ENCODE data around the gene KCNG3. TPM values are rescaled to one million over a fixed set of nuclear protein-coding genes. Genes with fewer than 3 reads are reported as not detected.

The KCNG3 gene
- total and polyA plus RNA-seq, 4 donors, result 0.27 to 5.2 (median 0.30) TPM

DNA sequence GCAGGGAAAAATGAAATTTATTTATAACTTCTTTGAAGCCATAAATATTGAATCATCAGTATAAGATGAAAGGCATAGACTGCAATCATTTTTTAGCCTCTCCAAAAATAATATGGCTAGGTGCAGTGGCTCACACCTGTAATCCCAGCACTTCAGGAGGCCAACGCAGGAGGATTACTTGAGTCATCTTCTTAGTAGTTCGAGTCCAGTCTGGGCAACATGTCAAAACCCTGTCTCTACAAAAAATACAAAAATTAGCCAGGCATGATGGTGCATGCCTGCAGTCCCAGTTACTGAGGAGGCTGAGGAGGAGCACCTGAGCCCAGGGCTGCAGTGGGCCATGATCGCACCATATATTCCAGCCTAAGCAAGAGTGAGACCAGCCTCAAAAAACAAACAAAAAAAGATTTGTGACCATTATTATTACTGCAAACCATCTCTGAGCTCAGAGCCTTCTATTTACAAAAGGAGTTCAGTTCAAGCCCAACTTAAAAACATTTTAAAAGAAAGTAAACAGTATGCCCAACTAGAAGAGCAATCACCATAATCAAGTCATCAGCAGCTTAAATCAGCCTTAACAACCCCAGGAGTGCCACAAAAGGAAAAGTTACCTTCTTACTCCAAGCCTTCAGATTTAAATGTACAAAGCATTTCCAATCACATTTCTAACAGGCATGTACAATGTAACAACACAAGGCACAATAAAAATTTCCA lies 37.5 kb downstream of the KCNG3 start:
- no peaks in the 10 kb centered on the region for H3K4me1 ChIP-seq (ENCODE audit: control insufficient read depth, insufficient read depth, low read length)
- H3K9me3 ChIP-seq (ENCODE audit: control insufficient read depth, insufficient read depth, low read length), result no peaks in the 10 kb centered on the region
- H3K36me3 ChIP-seq (ENCODE audit: control insufficient read depth, insufficient read depth, low read length), result no peaks in the 10 kb centered on the region
- H3K27ac ChIP-seq (ENCODE audit: low read depth, low read length), result no peak overlapping the region
- peak in 1 of 6 donors; percentile 58 for DNase-seq (ENCODE audit: low read depth in 4 of 6, low spot score in 6 of 6)
- no peaks in the 10 kb centered on the region for H3K27me3 ChIP-seq (ENCODE audit: control insufficient read depth, insufficient read depth, low read length)
- no peak overlapping the region for H3K4me3 ChIP-seq (ENCODE audit: low read depth, low read length)
- 100% methylated on average over 1 of the region's 3 CpGs for WGBS (ENCODE audit: insufficient coverage)

DNA sequence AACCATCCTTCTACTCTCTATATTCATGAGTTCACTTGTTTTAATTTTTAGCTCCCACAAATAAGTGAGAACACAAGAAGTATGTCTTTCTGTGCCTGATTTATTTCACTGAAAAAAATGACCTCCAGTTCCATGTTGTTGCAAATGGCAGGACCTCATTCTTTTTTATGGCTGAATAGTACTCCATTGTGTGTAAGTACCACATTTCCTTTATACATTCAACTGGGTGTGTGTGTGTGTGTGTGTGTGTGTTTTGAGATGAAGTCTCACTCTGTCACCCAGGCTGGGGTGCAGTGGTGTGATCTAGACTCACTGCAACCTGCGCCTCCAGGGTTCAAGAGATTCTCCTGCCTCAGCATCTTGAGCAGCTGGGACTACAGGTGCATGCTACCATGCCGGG lies 41.2 kb downstream of the KCNG3 start:
- no peaks in the 10 kb centered on the region for H3K36me3 ChIP-seq (ENCODE audit: control insufficient read depth, insufficient read depth, low read length)
- H3K27me3 ChIP-seq (ENCODE audit: control insufficient read depth, insufficient read depth, low read length), result no peaks in the 10 kb centered on the region

DNA sequence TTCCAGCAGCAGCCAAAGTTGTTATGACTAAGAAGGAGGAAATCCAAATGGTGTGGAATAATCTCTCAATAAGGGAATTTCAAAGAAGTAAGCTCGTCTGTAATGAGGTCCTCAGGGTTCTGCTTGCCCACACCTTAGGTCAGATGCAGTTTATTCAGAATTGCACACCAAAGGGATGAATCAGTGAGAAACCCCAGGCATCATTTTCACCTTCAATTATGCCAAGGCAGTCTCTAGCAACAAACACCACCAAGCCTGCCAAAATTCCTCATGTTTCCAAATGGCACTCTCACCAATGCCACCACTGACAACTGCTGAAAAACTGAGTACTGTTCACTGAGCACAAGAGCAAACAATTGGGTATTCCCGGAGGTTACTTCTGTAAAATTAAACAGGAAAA lies 43.6 kb downstream of the KCNG3 start:
- H3K27ac ChIP-seq (ENCODE audit: low read depth, low read length), result no peak overlapping the region
- no peaks in the 10 kb centered on the region for H3K27me3 ChIP-seq (ENCODE audit: control insufficient read depth, insufficient read depth, low read length)
- 40% methylated on average over 1 of the region's 2 CpGs for WGBS (ENCODE audit: insufficient coverage)
- no peak overlapping the region for H3K4me3 ChIP-seq (ENCODE audit: low read depth, low read length)
- peak in 1 of 6 donors; percentile 40 for DNase-seq (ENCODE audit: low read depth in 4 of 6, low spot score in 6 of 6)
- H3K36me3 ChIP-seq (ENCODE audit: control insufficient read depth, insufficient read depth, low read length), result no peaks in the 10 kb centered on the region
- no peaks in the 10 kb centered on the region for H3K9me3 ChIP-seq (ENCODE audit: control insufficient read depth, insufficient read depth, low read length)
- no peaks in the 10 kb centered on the region for H3K4me1 ChIP-seq (ENCODE audit: control insufficient read depth, insufficient read depth, low read length)

More for the DNA sequence above, 41.2 kb downstream of the KCNG3 start:
- Histone ChIP-seq H3K4me1 (ENCODE audit: control insufficient read depth, insufficient read depth, low read length) (no peaks in the 10 kb centered on the region), H3K9me3 (ENCODE audit: control insufficient read depth, insufficient read depth, low read length) (no peaks in the 10 kb centered on the region), H3K4me3 (ENCODE audit: low read depth, low read length) (no peak overlapping the region), H3K27ac (ENCODE audit: low read depth, low read length) (no peak overlapping the region)
- WGBS (ENCODE audit: insufficient coverage), result 100% methylated on average over 2 of the region's 2 CpGs
- no peak for DNase-seq (ENCODE audit: low read depth in 4 of 6, low spot score in 6 of 6)

DNA sequence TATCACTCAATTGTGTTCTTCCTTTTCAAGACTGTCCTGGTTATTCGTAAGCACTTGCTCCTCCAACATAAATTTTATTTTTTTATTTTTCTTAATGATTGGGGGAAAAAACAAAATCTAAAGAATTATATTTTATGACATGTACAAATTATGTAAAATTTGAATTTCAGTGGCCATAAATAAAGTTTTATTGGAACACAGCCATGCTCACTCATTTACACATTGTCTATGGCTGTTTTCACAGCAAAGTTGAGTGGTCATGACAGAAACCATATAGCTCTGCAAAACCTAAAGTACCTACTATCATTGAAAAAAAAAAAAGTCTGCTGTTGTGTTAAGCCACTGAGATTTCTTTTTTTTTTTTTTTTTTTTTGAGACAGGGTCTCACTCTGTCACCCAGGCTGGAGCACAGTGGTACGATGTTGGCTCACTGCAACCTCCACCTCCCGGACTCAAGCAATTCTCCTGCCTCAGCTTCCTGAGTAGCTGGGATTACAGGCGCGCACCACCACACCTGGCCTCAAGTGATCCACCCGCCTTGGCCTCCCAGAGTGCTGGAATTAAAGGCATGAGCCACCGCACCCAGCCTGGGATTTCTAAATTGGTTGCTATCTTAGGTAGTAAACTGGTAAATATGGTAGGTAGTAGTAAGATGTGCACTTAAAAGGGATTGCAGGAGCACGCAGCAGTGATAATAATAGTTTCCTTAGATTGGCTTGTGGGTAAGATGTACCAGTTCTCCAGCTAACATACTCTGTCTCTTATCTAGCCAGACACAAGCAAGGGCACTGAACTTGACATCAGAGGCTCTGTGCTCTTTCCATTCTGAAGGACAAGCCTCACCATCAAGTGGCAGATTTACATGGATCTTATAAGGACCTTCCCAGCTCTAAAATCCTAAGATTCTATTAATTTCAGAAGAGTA lies 44.4 kb downstream of the KCNG3 start:
- DNase-seq (ENCODE audit: low read depth in 4 of 6, low spot score in 6 of 6), result no peak
- Histone ChIP-seq H3K27me3 (ENCODE audit: control insufficient read depth, insufficient read depth, low read length) (no peaks in the 10 kb centered on the region), H3K4me3 (ENCODE audit: low read depth, low read length) (no peak overlapping the region), H3K9me3 (ENCODE audit: control insufficient read depth, insufficient read depth, low read length) (no peaks in the 10 kb centered on the region), H3K4me1 (ENCODE audit: control insufficient read depth, insufficient read depth, low read length) (no peaks in the 10 kb centered on the region), H3K27ac (ENCODE audit: low read depth, low read length) (no peak overlapping the region), H3K36me3 (ENCODE audit: control insufficient read depth, insufficient read depth, low read length) (no peaks in the 10 kb centered on the region)
- WGBS (ENCODE audit: insufficient coverage), result 97% methylated on average over 6 of the region's 8 CpGs

DNA sequence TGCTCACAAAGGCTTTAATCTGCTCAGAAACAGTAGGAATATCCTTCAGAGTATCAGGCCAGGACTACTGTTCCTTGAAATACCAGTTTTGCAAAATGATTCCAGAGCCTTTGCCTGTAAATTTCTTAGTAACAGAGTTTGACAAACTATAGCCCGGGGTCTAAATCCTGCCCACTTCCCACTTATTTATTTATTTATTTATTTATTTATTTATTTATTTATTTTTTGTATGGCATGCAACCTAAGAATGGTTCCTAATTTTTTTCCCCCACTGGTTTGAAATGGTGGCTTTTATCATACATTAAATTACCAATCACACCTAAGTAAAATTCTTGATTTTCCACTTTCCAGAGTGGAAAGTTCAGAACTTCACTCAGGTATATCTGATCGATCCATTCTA lies 45.6 kb downstream of the KCNG3 start:
- 100% methylated on average over 1 of the region's 2 CpGs for WGBS (ENCODE audit: insufficient coverage)
- Histone ChIP-seq H3K27me3 (ENCODE audit: control insufficient read depth, insufficient read depth, low read length) (no peaks in the 10 kb centered on the region), H3K27ac (ENCODE audit: low read depth, low read length) (no peak overlapping the region), H3K4me1 (ENCODE audit: control insufficient read depth, insufficient read depth, low read length) (no peaks in the 10 kb centered on the region), H3K9me3 (ENCODE audit: control insufficient read depth, insufficient read depth, low read length) (no peaks in the 10 kb centered on the region), H3K4me3 (ENCODE audit: low read depth, low read length) (no peak overlapping the region), H3K36me3 (ENCODE audit: control insufficient read depth, insufficient read depth, low read length) (no peaks in the 10 kb centered on the region)
- DNase-seq (ENCODE audit: low read depth in 4 of 6, low spot score in 6 of 6), result no peak

DNA sequence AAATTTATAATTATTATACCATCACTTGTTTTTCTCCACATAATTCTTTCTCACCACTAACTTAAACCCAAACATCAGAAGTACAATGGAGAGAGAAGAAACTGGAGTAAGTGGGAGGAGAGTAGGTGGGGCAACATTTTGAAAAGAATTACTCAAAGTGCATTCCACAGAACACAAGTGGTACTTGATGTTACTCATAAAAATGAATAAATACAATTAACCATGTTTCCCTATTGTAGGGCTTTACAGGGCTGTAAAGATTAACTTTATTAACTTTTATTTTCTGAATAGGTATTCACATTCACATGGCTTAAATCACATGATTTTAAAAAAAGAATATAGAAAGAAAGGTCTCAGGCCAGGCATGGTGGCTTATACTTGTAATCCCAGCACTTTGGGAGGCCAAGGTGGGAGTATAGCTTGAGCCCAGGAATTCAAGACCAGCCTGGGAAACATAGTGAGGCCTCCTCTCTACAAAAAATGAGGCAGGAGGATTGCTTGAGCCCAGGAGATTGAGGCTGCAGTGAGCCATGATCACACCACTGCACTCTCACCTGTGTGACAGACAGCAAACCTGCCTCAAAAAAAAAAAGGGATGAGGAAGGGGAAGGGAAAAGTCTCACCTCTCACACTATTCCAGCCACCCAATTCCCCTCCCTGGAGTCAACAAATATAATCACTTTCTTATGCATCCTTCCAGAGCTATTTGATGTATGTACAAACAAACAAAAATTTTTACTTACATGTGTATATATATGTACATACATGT lies 47.1 kb downstream of the KCNG3 start:
- H3K4me3 ChIP-seq (ENCODE audit: low read depth, low read length), result no peak overlapping the region
- H3K27ac ChIP-seq (ENCODE audit: low read depth, low read length), result no peak overlapping the region
- H3K27me3 ChIP-seq (ENCODE audit: control insufficient read depth, insufficient read depth, low read length), result no peaks in the 10 kb centered on the region
- H3K4me1 ChIP-seq (ENCODE audit: control insufficient read depth, insufficient read depth, low read length), result no peaks in the 10 kb centered on the region
- H3K36me3 ChIP-seq (ENCODE audit: control insufficient read depth, insufficient read depth, low read length), result no peaks in the 10 kb centered on the region
- H3K9me3 ChIP-seq (ENCODE audit: control insufficient read depth, insufficient read depth, low read length), result no peaks in the 10 kb centered on the region
- DNase-seq (ENCODE audit: low read depth in 4 of 6, low spot score in 6 of 6), result no peak

DNA sequence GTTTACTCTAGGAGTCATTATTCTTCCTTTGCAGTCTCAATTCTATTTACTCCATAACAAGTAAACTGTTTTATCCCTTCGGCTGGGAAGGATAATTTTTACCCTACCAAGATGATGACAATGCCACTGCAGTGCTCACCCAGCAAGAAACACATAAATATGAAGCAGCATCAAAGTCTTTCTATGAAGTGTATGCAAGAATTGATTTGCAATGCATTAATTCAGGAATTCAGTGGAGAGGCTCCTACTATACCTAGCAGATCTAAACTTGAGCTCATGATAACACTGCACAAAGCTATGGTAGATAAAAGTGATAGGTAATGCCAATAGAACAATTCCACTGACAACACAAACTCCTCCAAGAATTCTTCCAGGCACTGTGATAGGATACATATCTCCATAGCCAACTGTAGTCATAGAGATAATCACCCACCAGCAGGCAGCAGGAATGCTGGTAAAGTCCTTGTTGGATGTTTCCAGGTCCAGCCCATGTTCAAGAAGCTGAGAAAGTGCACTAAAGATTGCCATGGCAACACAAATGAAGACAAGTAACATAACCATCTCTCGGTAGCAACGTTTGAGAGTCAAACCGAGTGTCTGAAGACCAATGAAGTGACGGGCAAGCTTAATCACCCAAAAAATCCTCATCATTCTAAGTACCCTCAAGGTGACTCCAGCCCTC lies 49.9 kb downstream of the KCNG3 start:
- no peaks in the 10 kb centered on the region for H3K36me3 ChIP-seq (ENCODE audit: control insufficient read depth, insufficient read depth, low read length)
- no peaks in the 10 kb centered on the region for H3K27me3 ChIP-seq (ENCODE audit: control insufficient read depth, insufficient read depth, low read length)
- no peak overlapping the region for H3K27ac ChIP-seq (ENCODE audit: low read depth, low read length)
- H3K4me3 ChIP-seq (ENCODE audit: low read depth, low read length), result no peak overlapping the region
- DNase-seq (ENCODE audit: low read depth in 4 of 6, low spot score in 6 of 6), result peak in 1 of 6 donors; percentile 58
- H3K9me3 ChIP-seq (ENCODE audit: control insufficient read depth, insufficient read depth, low read length), result no peaks in the 10 kb centered on the region
- H3K4me1 ChIP-seq (ENCODE audit: control insufficient read depth, insufficient read depth, low read length), result no peaks in the 10 kb centered on the region
- WGBS (ENCODE audit: insufficient coverage), result 28% methylated on average over 4 of the region's 5 CpGs

DNA sequence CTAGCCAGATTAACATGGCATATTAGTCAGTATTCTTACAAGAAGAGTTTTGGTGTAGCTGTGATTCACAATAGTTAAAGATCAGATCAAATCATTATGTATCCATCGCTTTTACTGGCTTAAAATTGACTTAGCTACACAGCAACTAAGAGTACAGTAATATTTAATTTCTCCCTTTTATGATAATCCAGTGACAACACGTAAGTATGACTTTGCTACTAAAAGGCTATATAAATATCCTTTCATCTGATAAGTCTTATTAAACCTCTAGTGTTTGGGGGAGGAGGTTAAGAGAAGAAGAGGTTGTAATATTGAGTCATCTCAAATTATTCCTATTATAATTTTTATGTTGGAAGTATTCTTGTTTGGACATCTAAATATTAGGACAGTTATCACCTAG lies 51.0 kb downstream of the KCNG3 start:
- no peak overlapping the region for H3K27ac ChIP-seq (ENCODE audit: low read depth, low read length)
- DNase-seq (ENCODE audit: low read depth in 4 of 6, low spot score in 6 of 6), result no peak
- no peak overlapping the region for H3K4me3 ChIP-seq (ENCODE audit: low read depth, low read length)
- no peaks in the 10 kb centered on the region for H3K27me3 ChIP-seq (ENCODE audit: control insufficient read depth, insufficient read depth, low read length)
- no peaks in the 10 kb centered on the region for H3K9me3 ChIP-seq (ENCODE audit: control insufficient read depth, insufficient read depth, low read length)
- no peaks in the 10 kb centered on the region for H3K36me3 ChIP-seq (ENCODE audit: control insufficient read depth, insufficient read depth, low read length)
- WGBS (ENCODE audit: insufficient coverage), result no CpG with 5 or more reads among the region's 2 CpGs
- no peaks in the 10 kb centered on the region for H3K4me1 ChIP-seq (ENCODE audit: control insufficient read depth, insufficient read depth, low read length)

DNA sequence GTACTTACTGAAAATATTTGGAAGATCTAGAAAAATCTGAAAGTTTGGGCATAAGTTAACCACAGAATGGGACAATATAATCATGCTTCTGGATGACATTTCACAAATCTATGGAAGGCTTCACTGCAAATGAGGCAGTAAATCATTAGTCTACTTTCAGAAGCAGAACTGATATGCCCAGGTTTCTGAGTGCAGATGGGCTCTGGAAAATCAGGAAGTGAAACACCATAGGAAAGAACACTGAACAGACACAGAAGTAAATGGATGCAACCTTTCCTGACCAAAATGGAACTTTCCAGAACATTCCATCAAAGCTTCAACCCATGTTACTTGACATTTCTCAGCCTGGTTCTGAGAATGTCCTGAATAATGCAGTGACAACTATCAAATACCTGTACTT lies 55.1 kb downstream of the KCNG3 start:
- H3K9me3 ChIP-seq (ENCODE audit: control insufficient read depth, insufficient read depth, low read length), result no peaks in the 10 kb centered on the region
- no peak overlapping the region for H3K4me3 ChIP-seq (ENCODE audit: low read depth, low read length)
- H3K4me1 ChIP-seq (ENCODE audit: control insufficient read depth, insufficient read depth, low read length), result no peaks in the 10 kb centered on the region
- H3K36me3 ChIP-seq (ENCODE audit: control insufficient read depth, insufficient read depth, low read length), result no peaks in the 10 kb centered on the region
- no peak overlapping the region for H3K27ac ChIP-seq (ENCODE audit: low read depth, low read length)
- H3K27me3 ChIP-seq (ENCODE audit: control insufficient read depth, insufficient read depth, low read length), result no peaks in the 10 kb centered on the region
- no peak for DNase-seq (ENCODE audit: low read depth in 4 of 6, low spot score in 6 of 6)

All from spinal cord (tissue), 10 donors.